ENCODE results near the gene HERC2. TPM values are rescaled to one million over a fixed set of nuclear protein-coding genes. Genes with fewer than 3 reads are reported as not detected.

The HERC2 gene
- total RNA-seq, 1 donor from 2014 or later = 49.1 TPM

- peaks cover 60% of the 10 kb centered on the region for H3K36me3 Mint-ChIP-seq (ENCODE audit: low read depth)
- intact Hi-C loops (cut with micrococcal nuclease) = no loop called here
- no peak overlapping the region for H3K4me3 Mint-ChIP-seq
- TF ChIP-seq CTCF (IDR thresholded peaks at IDR 0.05) = no peak
- ATAC-seq (ENCODE audit: low read depth) (no peak), DNase-seq (no peak)
- no peaks in the 10 kb centered on the region for H3K4me1 Mint-ChIP-seq
- H3K9me3 Mint-ChIP-seq = no peaks in the 10 kb centered on the region
- ChIA-PET POLR2A (no interaction called here), CTCF (no interaction called here)
- H3K27me3 Mint-ChIP-seq = no peaks in the 10 kb centered on the region
- H3K27ac Mint-ChIP-seq = no peak overlapping the region
Measured at GRCh38 chr15:28182216-28182615, 139.8 kb downstream of the HERC2 start.

DNA sequence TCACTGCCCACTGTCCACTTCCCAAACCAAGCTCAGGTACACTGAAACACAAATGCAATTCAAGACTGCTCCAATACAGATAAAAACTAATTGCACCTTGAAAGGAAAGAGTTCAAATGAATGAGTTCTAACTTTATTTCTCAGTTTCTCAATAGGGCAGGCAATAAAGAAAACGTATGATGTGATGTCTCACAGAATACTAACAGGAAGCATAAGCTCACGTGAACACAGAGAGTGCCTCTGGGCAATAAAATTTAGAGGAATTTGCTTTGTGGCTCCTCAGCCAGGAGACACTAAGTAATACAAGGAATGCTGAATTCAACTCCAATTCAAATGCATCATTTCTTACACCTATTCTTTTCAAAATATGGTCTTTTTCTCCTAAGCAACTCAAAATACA, 140.6 kb downstream of the HERC2 start:
- H3K9me3 Mint-ChIP-seq = no peaks in the 10 kb centered on the region
- CTCF ChIA-PET = no interaction called here
- ATAC-seq (ENCODE audit: low read depth) (no peak), DNase-seq (no peak)
- no peak overlapping the region for H3K4me3 Mint-ChIP-seq
- TF ChIP-seq CTCF (IDR thresholded peaks at IDR 0.05) = no peak
- H3K27ac Mint-ChIP-seq = no peak overlapping the region
- H3K4me1 Mint-ChIP-seq = no peaks in the 10 kb centered on the region
- no peaks in the 10 kb centered on the region for H3K27me3 Mint-ChIP-seq
- intact Hi-C loops (cut with micrococcal nuclease) = no loop called here
- POLR2A ChIA-PET = no interaction called here
- H3K36me3 Mint-ChIP-seq (ENCODE audit: low read depth) = peaks cover 59% of the 10 kb centered on the region

DNA sequence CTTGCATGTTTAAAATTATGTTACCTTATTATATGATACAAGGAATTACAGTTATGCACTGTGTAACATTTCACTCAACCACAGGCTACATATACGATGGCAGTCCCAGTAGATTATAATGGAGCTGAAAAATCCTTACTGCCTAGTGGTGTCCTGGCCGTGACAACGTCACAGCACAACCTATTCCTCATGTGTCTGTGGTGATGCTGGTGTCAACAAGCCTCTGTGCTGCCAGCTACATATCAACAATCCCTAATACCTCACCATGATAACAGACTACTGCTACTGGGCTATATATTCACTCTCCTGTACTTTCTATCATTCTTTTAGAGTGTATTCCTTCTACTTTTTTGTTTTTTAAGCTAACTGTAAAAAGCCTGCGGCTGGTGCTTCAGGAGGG, 142.7 kb downstream of the HERC2 start:
- DNase-seq (no peak), ATAC-seq (ENCODE audit: low read depth) (no peak)
- H3K4me3 Mint-ChIP-seq = no peak overlapping the region
- ChIA-PET POLR2A (no interaction called here), CTCF (no interaction called here)
- H3K36me3 Mint-ChIP-seq (ENCODE audit: low read depth) = peaks cover 64% of the 10 kb centered on the region
- H3K4me1 Mint-ChIP-seq = no peaks in the 10 kb centered on the region
- H3K9me3 Mint-ChIP-seq = no peaks in the 10 kb centered on the region
- H3K27me3 Mint-ChIP-seq = no peaks in the 10 kb centered on the region
- intact Hi-C loops (cut with micrococcal nuclease) = no loop called here
- no peak overlapping the region for H3K27ac Mint-ChIP-seq
- TF ChIP-seq CTCF (IDR thresholded peaks at IDR 0.05) = no peak

GRCh38 chr15:28178727-28179126, 143.3 kb downstream of the HERC2 start:
- DNase-seq = no peak
- Mint-ChIP-seq H3K4me3 (no peak overlapping the region), H3K27me3 (no peaks in the 10 kb centered on the region), H3K4me1 (no peaks in the 10 kb centered on the region), H3K27ac (no peak overlapping the region), H3K36me3 (ENCODE audit: low read depth) (peaks cover 68% of the 10 kb centered on the region), H3K9me3 (no peaks in the 10 kb centered on the region)
- ATAC-seq (ENCODE audit: low read depth) = no peak
- TF ChIP-seq CTCF (IDR thresholded peaks at IDR 0.05) = no peak
- intact Hi-C loops (cut with micrococcal nuclease) = no loop called here
- ChIA-PET POLR2A (no interaction called here), CTCF (no interaction called here)

- H3K27ac Mint-ChIP-seq = no peak overlapping the region
- intact Hi-C loops (cut with micrococcal nuclease) = no loop called here
- ChIA-PET CTCF (no interaction called here), POLR2A (no interaction called here)
- ATAC-seq (ENCODE audit: low read depth) = no peak
- no peaks in the 10 kb centered on the region for H3K4me1 Mint-ChIP-seq
- peaks cover 72% of the 10 kb centered on the region for H3K36me3 Mint-ChIP-seq (ENCODE audit: low read depth)
- DNase-seq = no peak
- H3K27me3 Mint-ChIP-seq = no peaks in the 10 kb centered on the region
- no peak for TF ChIP-seq CTCF (IDR thresholded peaks at IDR 0.05)
- no peaks in the 10 kb centered on the region for H3K9me3 Mint-ChIP-seq
- H3K4me3 Mint-ChIP-seq = no peak overlapping the region
Measured at GRCh38 chr15:28178290-28178689, 143.7 kb downstream of the HERC2 start.

Measured in activated B cell treated with CpG ODN at 0.5 μM for 24 hours (primary cell).